SKM-1 (cell line): Measurements from ENCODE around the gene BBX.
A peak's percentile ranks its signal among the peaks of the same experiment; 100 is the strongest.

Experiments
- DNase-seq: peaks from one replicate; lab custom pipeline; 2025; ENCODE audit not compliant: unreplicated experiment; lab: John Stamatoyannopoulos, UW

The BBX gene

GRCh38 chr3:107650788-107651187, 128.0 kb downstream of the BBX start:
- no peak for DNase-seq

- DNase-seq, result no peak
These were observed 129.0 kb downstream of the BBX start for GRCh38 chr3:107651782-107652181.

- no peak for DNase-seq
These were observed 131.5 kb downstream of the BBX start for GRCh38 chr3:107654218-107654617.

GRCh38 chr3:107657971-107658370, 135.2 kb downstream of the BBX start:
- no peak for DNase-seq

- no peak for DNase-seq
These were observed 137.7 kb downstream of the BBX start for GRCh38 chr3:107660306-107660976.

GRCh38 chr3:107661447-107662123, 138.8 kb downstream of the BBX start:
- no peak for DNase-seq

GRCh38 chr3:107662124-107662507, 139.4 kb downstream of the BBX start:
- DNase-seq, result no peak

- DNase-seq, result no peak
These were observed 139.8 kb downstream of the BBX start for GRCh38 chr3:107662586-107662985.

GRCh38 chr3:107663266-107663665, 140.5 kb downstream of the BBX start:
- DNase-seq, result no peak

GRCh38 chr3:107664614-107665013, 141.9 kb downstream of the BBX start:
- DNase-seq, result no peak

- DNase-seq, result no peak
These were observed 142.6 kb downstream of the BBX start for GRCh38 chr3:107665351-107665750.

- DNase-seq, result no peak
These were observed 144.1 kb downstream of the BBX start for GRCh38 chr3:107666853-107667252.

GRCh38 chr3:107668416-107668815, 145.7 kb downstream of the BBX start:
- DNase-seq, result no peak

- no peak for DNase-seq
These were observed 146.2 kb downstream of the BBX start for GRCh38 chr3:107668963-107669362.

GRCh38 chr3:107669669-107670068, 146.9 kb downstream of the BBX start:
- no peak for DNase-seq

- DNase-seq, result no peak
These were observed 148.2 kb downstream of the BBX start for GRCh38 chr3:107670986-107671385.

GRCh38 chr3:107674371-107674770, 151.6 kb downstream of the BBX start:
- no peak for DNase-seq

- no peak for DNase-seq
These were observed 152.6 kb downstream of the BBX start for GRCh38 chr3:107675233-107675900.

- peak; percentile 27 for DNase-seq
These were observed 153.9 kb downstream of the BBX start for GRCh38 chr3:107676469-107677309.

GRCh38 chr3:107679921-107680320, 157.2 kb downstream of the BBX start:
- DNase-seq, result no peak

- DNase-seq, result no peak
These were observed 157.9 kb downstream of the BBX start for GRCh38 chr3:107680698-107681097.
